Activated naive CD8-positive, alpha-beta T cell (primary cell): ENCODE results near the gene TCOF1.

Experiments
- H3K27ac Mint-ChIP-seq: one replicate; pipeline ENCODE4 v1.8.0; 2021; ENCODE audit warnings: mixed read lengths
- H3K27me3 Mint-ChIP-seq: one replicate; pipeline ENCODE4 v1.8.0; 2021; ENCODE audit warnings: mixed read lengths
- H3K36me3 Mint-ChIP-seq: one replicate; pipeline ENCODE4 v1.8.0; 2021; ENCODE audit warnings: mixed read lengths
- H3K4me1 Mint-ChIP-seq: one replicate; pipeline ENCODE4 v1.8.0; 2021; ENCODE audit warnings: low read depth, mixed read lengths
- H3K4me3 Mint-ChIP-seq: one replicate; pipeline ENCODE4 v1.8.0; 2021; ENCODE audit warnings: mild to moderate bottlenecking, mixed read lengths
- H3K9me3 Mint-ChIP-seq: one replicate; pipeline ENCODE4 v1.8.0; 2021; ENCODE audit warnings: low read depth, mixed read lengths

TCOF1 gene, protein sequence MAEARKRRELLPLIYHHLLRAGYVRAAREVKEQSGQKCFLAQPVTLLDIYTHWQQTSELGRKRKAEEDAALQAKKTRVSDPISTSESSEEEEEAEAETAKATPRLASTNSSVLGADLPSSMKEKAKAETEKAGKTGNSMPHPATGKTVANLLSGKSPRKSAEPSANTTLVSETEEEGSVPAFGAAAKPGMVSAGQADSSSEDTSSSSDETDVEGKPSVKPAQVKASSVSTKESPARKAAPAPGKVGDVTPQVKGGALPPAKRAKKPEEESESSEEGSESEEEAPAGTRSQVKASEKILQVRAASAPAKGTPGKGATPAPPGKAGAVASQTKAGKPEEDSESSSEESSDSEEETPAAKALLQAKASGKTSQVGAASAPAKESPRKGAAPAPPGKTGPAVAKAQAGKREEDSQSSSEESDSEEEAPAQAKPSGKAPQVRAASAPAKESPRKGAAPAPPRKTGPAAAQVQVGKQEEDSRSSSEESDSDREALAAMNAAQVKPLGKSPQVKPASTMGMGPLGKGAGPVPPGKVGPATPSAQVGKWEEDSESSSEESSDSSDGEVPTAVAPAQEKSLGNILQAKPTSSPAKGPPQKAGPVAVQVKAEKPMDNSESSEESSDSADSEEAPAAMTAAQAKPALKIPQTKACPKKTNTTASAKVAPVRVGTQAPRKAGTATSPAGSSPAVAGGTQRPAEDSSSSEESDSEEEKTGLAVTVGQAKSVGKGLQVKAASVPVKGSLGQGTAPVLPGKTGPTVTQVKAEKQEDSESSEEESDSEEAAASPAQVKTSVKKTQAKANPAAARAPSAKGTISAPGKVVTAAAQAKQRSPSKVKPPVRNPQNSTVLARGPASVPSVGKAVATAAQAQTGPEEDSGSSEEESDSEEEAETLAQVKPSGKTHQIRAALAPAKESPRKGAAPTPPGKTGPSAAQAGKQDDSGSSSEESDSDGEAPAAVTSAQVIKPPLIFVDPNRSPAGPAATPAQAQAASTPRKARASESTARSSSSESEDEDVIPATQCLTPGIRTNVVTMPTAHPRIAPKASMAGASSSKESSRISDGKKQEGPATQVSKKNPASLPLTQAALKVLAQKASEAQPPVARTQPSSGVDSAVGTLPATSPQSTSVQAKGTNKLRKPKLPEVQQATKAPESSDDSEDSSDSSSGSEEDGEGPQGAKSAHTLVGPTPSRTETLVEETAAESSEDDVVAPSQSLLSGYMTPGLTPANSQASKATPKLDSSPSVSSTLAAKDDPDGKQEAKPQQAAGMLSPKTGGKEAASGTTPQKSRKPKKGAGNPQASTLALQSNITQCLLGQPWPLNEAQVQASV (N-terminal part only)

DNA sequence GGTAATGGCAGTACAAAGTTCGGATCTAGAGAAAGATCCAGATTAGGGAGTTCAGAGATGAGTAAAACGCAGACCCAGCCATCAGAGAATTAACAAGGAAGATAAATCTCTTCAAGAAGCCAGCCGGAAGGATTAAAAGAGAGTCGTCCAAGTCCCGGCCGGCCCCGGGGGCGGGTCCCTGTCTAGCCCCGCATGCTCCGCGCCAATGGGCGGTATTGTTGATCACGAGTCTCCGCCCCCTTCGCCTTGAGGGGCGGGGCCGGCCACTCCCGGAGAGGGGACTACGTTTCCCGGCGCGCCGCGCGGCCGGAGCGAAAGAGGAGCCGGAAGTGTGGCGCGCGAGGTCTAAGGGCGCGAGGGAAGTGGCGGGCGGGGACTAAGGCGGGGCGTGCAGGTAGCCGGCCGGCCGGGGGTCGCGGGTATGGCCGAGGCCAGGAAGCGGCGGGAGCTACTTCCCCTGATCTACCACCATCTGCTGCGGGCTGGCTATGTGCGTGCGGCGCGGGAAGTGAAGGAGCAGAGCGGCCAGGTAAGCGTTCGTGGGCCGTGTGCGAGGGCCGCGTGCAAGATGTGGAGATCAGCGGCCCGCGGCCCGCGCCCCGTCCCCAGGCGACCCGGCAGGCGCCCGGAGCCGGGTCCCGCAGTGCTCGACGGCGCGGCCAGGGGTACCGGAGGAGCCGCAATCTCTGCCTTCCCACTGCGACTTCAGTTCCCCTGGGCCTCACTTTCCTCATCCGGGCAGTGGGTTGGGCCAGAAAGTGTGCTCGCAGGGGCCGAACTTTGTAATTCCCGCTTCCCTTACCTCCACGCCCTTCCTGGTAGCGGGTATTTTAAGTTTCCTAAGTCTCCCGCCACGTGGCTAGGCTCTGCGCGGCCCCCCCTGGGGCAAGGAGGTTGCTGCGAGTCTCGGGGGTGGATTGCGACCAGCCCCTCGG, at the start of gene TCOF1:
Gene TCOF1, plus strand, starts transcription at position 372 of the 935 bp plus-strand sequence. Its CDS starts 50 bp downstream, at position 422.
- H3K9me3 Mint-ChIP-seq, result no peaks in the 10 kb centered on the region
- peak within 1 kb of the TSS; percentile 94 for H3K4me3 Mint-ChIP-seq
- peak within 1 kb of the TSS; percentile 91 for H3K27ac Mint-ChIP-seq
- no peaks in the 10 kb centered on the region for H3K27me3 Mint-ChIP-seq
- H3K4me1 Mint-ChIP-seq, result peaks cover 43% of the 10 kb centered on the region
- H3K36me3 Mint-ChIP-seq, result peaks cover 13% of the 10 kb centered on the region

DNA sequence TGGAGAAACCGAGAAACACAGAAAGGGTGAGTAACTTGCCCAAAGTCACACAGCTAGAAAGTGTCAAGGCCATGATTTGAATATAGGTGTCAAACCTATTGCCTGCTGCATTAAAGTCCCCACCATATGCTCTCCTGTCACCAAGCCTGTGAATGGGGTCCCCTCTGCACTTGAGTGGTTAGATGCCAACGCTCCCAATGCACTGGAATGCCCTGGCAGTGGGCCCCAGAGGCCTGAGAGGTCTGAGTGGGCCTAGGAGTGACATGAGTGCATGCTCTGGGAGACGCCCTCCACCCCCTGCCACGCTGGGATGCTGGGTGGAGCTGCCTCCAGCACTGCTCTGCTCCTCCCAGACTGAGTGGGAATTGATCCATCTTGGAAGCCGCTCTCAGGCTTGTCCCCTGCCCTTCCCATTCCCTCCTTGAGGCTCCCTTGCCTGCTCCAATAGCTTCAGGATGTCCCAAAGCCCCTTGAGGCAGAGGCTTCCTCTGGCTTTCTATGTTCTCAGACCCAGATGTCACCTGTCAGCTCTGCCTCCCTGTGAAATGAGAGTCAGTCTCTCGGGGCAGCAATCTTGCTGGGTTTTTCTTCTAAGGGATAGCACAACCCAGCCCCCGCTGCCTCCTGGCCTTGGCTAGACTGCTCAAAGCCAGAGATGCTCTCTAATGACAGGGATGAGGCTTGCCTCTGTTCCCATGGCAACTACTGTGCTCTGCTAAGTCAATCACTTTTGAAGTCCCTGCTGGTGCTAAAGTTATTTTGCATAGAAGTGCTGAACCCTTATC, 48.2 kb upstream of the TCOF1 start:
- no peak overlapping the region for H3K4me3 Mint-ChIP-seq
- no peaks in the 10 kb centered on the region for H3K27me3 Mint-ChIP-seq
- H3K4me1 Mint-ChIP-seq, result peaks cover 4% of the 10 kb centered on the region
- H3K9me3 Mint-ChIP-seq, result no peaks in the 10 kb centered on the region
- H3K36me3 Mint-ChIP-seq, result no peaks in the 10 kb centered on the region
- no peak overlapping the region for H3K27ac Mint-ChIP-seq

DNA sequence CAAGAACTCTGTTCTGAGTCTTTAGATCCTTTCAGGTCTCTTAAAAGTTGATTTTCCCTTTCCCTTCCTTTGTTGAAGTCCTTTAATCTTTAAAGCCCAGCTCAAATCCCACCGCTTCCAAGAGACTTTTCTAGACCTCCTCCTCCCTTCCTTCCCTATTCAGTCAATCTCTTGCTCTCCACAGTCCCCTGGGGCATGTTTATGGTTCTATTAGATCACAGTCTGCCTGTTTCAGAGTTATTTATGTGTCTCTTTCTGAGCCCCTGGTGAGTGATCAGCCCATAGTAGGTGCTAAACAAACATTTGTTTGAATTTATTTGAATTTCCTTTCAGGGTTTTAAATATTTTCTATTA, 47.6 kb upstream of the TCOF1 start:
- no peak overlapping the region for H3K27ac Mint-ChIP-seq
- peaks cover 4% of the 10 kb centered on the region for H3K4me1 Mint-ChIP-seq
- no peaks in the 10 kb centered on the region for H3K9me3 Mint-ChIP-seq
- H3K27me3 Mint-ChIP-seq, result no peaks in the 10 kb centered on the region
- H3K36me3 Mint-ChIP-seq, result no peaks in the 10 kb centered on the region
- no peak overlapping the region for H3K4me3 Mint-ChIP-seq

DNA sequence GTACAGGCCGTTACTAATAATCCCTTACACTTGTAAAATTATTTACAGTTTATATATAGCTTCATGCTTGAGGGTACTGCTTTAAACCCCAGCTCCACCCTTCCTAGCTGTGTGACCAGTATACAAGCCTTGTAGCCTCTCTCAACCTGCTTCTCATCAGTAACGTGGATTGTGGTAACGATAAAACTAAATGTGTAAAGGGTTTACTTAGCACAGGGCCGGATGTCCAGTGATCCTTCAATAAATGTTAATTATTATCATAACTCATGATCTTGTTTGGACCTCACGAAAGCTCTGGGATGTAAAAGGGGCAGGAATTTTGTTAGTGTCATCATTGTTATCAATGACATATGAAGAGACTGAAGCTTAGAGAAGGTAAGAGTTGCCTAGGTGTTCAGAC, 47.3 kb upstream of the TCOF1 start:
- H3K27me3 Mint-ChIP-seq, result no peaks in the 10 kb centered on the region
- H3K27ac Mint-ChIP-seq, result no peak overlapping the region
- peaks cover 4% of the 10 kb centered on the region for H3K4me1 Mint-ChIP-seq
- no peak overlapping the region for H3K4me3 Mint-ChIP-seq
- H3K9me3 Mint-ChIP-seq, result no peaks in the 10 kb centered on the region
- peaks cover under 1% of the 10 kb centered on the region for H3K36me3 Mint-ChIP-seq

DNA sequence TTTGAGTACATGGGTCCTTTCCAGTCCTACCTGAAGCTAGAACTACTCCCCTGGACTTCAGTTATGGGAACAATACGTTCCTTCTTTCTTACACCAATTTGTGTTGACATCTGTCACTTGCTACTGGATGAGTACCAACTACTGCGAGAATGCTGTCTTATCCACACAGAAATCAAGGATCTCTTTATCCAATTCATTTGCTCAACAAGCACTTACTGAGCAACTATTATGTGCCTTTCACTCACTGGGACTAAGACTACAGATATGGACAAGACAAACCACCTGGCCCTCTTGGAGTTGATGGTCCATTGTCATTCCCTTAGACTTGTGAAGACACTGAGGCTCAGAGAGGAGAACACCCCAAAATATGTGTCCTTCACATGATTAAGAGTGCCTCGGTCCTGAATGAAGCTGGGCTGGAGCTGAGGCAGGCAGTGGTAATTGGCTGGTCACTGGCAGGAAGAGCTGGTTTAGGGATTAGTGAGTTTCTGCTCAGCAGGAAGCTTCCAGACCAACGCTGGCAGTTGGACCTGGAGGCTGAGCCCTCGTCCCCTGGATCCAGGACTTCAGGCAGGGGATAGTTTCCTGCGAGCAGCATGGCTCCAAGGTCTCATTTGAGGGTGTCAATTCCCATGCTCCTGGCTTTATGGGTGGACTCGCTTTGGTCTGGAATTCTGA, 46.3 kb upstream of the TCOF1 start:
- H3K4me3 Mint-ChIP-seq, result no peak overlapping the region
- peaks cover 2% of the 10 kb centered on the region for H3K36me3 Mint-ChIP-seq
- H3K27me3 Mint-ChIP-seq, result no peaks in the 10 kb centered on the region
- no peaks in the 10 kb centered on the region for H3K9me3 Mint-ChIP-seq
- no peaks in the 10 kb centered on the region for H3K4me1 Mint-ChIP-seq
- H3K27ac Mint-ChIP-seq, result no peak overlapping the region

DNA sequence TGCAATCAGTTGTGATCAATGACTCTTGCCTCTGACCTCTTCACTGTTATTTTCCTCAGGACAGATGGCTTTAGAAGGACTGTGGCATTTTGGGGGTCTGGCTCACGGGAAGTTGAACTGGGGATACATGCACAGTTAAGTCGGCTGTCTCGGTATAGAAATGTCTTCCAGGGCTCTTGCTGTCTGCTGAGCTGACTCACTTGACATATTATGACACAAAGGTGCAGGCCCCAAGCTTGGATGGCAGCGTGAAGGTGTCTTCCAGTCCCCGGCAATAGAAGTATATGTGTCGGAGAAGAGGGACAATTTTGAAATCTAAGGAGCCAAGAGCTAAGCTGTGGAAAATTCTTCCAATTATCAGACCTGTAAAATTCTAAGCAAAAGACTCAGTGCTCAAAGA, 45.0 kb upstream of the TCOF1 start:
- H3K27ac Mint-ChIP-seq, result no peak overlapping the region
- H3K4me1 Mint-ChIP-seq, result no peaks in the 10 kb centered on the region
- no peaks in the 10 kb centered on the region for H3K27me3 Mint-ChIP-seq
- no peak overlapping the region for H3K4me3 Mint-ChIP-seq
- no peaks in the 10 kb centered on the region for H3K9me3 Mint-ChIP-seq
- peaks cover 2% of the 10 kb centered on the region for H3K36me3 Mint-ChIP-seq

DNA sequence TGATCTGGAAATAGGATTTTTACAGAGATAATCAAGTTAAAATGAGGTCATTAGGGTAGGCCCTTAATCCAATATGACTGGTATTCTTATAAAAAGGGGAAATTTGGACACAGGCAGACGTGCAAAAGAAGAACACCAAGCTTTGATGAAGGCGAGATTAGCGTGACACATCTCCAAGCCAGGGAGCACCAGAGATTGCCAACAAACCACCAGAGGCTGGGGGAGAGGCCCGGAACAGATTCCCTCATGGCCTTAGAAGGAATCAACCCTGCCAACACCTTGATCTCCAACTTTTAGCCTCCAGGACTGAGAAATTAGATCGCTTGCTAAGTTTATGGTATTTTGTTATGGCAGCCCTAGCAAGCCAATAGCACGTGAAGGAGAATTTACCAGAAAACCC, 44.0 kb upstream of the TCOF1 start:
- H3K4me1 Mint-ChIP-seq, result no peaks in the 10 kb centered on the region
- no peaks in the 10 kb centered on the region for H3K9me3 Mint-ChIP-seq
- H3K27me3 Mint-ChIP-seq, result no peaks in the 10 kb centered on the region
- peaks cover 2% of the 10 kb centered on the region for H3K36me3 Mint-ChIP-seq
- H3K4me3 Mint-ChIP-seq, result no peak overlapping the region
- no peak overlapping the region for H3K27ac Mint-ChIP-seq

DNA sequence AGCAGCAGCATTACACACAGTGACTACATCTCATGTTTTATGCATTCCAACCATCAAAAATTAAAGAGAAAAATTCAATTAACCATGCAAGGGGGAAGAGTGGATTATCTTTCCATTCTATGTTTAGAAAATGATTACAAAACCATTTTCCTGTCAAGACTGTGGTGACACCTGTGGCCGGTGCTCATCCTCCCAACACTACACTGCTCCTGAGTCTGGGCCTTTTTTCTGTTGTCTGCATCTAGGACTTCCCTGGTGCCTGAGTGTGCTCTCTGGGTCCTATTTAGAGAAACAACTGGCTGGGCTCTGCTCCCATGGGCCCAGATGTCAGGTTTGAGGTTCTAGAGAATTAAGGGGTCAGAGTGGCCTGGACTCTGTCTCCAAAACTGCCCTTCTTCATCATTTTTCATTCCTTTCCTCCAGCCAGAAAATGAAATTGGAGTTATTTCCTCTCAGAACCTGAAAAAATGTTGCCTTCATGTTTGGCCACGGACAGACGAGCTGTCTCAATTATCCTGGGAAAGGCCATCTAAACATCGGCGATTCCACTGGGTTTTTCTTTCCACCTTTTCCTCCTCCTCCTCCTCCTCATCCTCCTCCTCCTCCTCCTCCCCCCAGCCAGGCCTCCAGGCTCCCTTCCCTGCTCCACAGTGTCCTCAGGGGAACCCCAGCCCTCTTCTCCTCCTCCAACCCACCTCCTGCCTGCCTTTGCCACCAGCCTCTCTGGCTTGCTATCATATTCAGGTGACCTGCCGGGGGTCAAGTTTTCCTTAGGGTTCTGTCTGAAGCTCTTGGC, 43.4 kb upstream of the TCOF1 start:
- no peak overlapping the region for H3K4me3 Mint-ChIP-seq
- H3K27ac Mint-ChIP-seq, result no peak overlapping the region
- no peaks in the 10 kb centered on the region for H3K27me3 Mint-ChIP-seq
- peaks cover 2% of the 10 kb centered on the region for H3K36me3 Mint-ChIP-seq
- H3K4me1 Mint-ChIP-seq, result no peaks in the 10 kb centered on the region
- H3K9me3 Mint-ChIP-seq, result no peaks in the 10 kb centered on the region

DNA sequence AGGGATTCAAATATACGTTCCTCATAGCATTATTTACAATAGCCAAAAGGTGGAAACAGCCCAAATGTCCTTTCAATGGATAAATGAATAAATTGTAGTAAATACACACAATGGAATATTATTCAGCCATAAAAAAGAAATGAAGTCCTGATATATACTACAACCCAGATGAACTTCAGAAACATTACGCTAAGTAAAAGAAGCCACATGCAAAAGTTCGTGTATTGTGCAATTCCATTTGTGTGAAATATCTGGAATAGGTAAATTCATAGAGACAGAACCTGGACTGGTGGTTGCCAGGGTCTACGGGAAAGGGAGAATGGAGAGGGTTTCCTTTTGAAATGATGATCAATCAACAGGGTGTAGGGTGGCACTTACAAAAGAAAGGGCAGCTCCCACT, 42.3 kb upstream of the TCOF1 start:
- no peaks in the 10 kb centered on the region for H3K27me3 Mint-ChIP-seq
- H3K4me3 Mint-ChIP-seq, result no peak overlapping the region
- no peaks in the 10 kb centered on the region for H3K4me1 Mint-ChIP-seq
- H3K9me3 Mint-ChIP-seq, result no peaks in the 10 kb centered on the region
- no peak overlapping the region for H3K27ac Mint-ChIP-seq
- H3K36me3 Mint-ChIP-seq, result peaks cover 2% of the 10 kb centered on the region

DNA sequence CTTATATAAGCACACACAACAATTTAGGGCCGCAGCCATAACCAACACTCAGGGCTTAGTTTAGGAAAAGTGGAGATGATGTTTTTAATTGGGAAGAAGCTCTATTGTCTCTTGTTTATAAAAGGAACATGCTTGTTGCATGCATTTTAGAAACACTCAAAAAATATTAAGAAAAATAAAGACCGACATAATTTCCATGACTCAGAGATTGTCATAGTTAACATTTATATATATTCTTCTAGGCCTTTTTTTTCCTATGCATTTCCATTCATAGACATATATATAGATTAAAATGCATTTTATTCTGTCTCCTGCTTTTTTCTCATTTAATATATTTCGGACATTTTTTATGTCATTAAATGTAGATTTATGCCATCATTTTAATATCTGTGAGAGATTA, 41.2 kb upstream of the TCOF1 start:
- H3K4me3 Mint-ChIP-seq, result no peak overlapping the region
- H3K27ac Mint-ChIP-seq, result no peak overlapping the region
- peaks cover 2% of the 10 kb centered on the region for H3K36me3 Mint-ChIP-seq
- H3K4me1 Mint-ChIP-seq, result no peaks in the 10 kb centered on the region
- no peaks in the 10 kb centered on the region for H3K27me3 Mint-ChIP-seq
- H3K9me3 Mint-ChIP-seq, result no peaks in the 10 kb centered on the region

DNA sequence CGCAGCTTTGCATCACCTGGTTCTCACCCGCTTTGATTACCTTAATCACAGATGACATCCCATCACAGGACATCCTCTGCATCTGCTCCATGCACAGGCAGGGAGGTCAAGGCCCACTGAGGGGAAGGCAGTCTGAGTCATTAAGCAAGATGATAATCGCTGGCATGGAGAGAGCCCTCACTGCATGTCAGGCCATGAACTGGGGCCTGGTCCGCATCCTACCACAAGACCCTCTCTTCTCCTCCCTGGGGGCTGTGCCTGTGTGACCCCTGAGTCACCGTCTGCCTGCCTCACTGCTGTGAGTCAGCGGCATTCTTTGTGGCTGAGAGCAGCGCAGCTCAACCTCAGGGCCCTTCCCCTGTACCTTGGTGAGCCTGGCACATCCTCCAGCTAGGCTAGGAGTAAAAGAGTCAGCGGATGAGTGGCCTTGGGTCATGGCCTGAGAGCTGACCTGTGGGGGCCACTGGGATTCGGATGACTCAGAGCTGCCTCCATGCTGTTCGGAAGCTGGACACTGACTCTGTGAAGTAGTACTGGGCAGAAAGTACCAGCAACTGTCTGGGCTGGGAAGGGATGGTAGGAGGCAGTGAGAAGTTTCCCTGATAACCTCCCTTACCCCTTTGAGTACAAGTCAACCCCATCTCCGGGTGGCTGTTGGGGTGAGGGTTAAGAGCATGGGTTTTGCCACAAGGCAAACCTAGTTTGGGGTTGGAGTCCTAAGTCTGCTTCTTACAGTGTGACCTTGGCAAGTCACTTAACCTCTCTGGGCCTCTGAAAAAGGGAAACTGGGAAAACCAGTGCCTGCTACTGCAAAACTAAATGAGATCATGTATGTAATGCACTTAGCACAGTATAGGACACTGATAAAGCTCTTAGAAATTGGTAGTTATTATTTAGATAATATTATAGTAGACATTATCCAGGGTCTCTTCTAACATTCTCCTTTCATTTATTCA, 40.2 kb upstream of the TCOF1 start:
- Mint-ChIP-seq H3K4me1 (no peaks in the 10 kb centered on the region), H3K36me3 (peaks cover 2% of the 10 kb centered on the region), H3K27ac (no peak overlapping the region), H3K9me3 (no peaks in the 10 kb centered on the region), H3K4me3 (no peak overlapping the region), H3K27me3 (no peaks in the 10 kb centered on the region)
